ENCODE results near the gene ZNF579. TPM values are rescaled to one million over a fixed set of nuclear protein-coding genes. Genes with fewer than 3 reads are reported as not detected.

ZNF579 gene
- polyA plus RNA-seq, 1 donor from 2014 or later, result 7.4 TPM

DNA sequence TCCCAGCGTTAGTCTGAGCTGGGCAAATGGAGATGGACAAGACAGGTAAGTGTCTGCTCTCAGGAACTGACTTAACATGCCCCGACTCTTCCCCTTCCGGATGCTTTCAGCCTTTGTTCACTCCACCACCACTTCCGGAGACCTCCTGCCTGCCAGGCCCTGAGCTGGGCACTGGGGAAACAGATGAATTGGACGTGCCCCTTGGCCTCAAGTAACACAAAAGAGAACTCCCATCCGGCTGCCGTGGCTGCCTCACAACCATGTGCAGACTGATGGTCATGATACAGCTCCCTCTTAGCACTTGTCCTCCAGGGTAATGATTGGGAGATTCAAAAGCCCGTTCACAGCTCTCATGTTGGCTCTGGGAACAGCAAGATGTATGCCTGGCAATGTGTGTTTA is 36.8 kb upstream of the ZNF579 start:
- H3K9ac ChIP-seq (ENCODE audit: low read length), result no peak overlapping the region
- no peak overlapping the region for H3K4me2 ChIP-seq (ENCODE audit: low read length)
- H3K4me3 ChIP-seq (ENCODE audit: low read length), result no peak overlapping the region
- TF ChIP-seq CTCF (IDR thresholded peaks at IDR 0.05; ENCODE audit: poor library complexity, severe bottlenecking), result no peak
- TF ChIP-seq POLR2AphosphoS5 (IDR thresholded peaks at IDR 0.05), result no peak
- TF ChIP-seq TAF1 (IDR thresholded peaks at IDR 0.05; ENCODE audit: low read depth), result no peak
- TF ChIP-seq SMC3 (conservative IDR thresholded peaks at IDR 0.05; ENCODE audit: poor library complexity), result no peak
- no peak for TF ChIP-seq MXI1 (conservative IDR thresholded peaks at IDR 0.05; ENCODE audit: poor library complexity, severe bottlenecking)
- no peak for TF ChIP-seq REST (IDR thresholded peaks at IDR 0.05; ENCODE audit: borderline replicate concordance)
- TF ChIP-seq EP300 (conservative IDR thresholded peaks at IDR 0.05; ENCODE audit: poor library complexity, severe bottlenecking), result no peak
- TF ChIP-seq EZH2 (IDR thresholded peaks at IDR 0.05; ENCODE audit: borderline replicate concordance, insufficient read depth, low read length, poor library complexity, severe bottlenecking), result no peak
- TF ChIP-seq RAD21 (conservative IDR thresholded peaks at IDR 0.05), result no peak
- H3K9me2 ChIP-seq (ENCODE audit: insufficient read depth, low read length), result no peaks in the 10 kb centered on the region
- H3K79me2 ChIP-seq (replicated peaks; ENCODE audit: insufficient read depth, low read length), result no peaks in the 10 kb centered on the region
- H3K9me3 ChIP-seq (ENCODE audit: low read length), result no peaks in the 10 kb centered on the region
- H3K36me3 ChIP-seq (ENCODE audit: insufficient read depth, low read length), result no peaks in the 10 kb centered on the region
- no peaks in the 10 kb centered on the region for H3F3A ChIP-seq (ENCODE audit: insufficient read depth, low read length, poor library complexity, severe bottlenecking)
- no peak overlapping the region for H3K27ac ChIP-seq (ENCODE audit: low read length)
- H2AFZ ChIP-seq (ENCODE audit: low read depth, low read length), result no peak overlapping the region
- no peaks in the 10 kb centered on the region for H3K27me3 ChIP-seq (ENCODE audit: insufficient read depth, low read depth, low read length)
- no peaks in the 10 kb centered on the region for H4K20me1 ChIP-seq (ENCODE audit: insufficient read depth)

DNA sequence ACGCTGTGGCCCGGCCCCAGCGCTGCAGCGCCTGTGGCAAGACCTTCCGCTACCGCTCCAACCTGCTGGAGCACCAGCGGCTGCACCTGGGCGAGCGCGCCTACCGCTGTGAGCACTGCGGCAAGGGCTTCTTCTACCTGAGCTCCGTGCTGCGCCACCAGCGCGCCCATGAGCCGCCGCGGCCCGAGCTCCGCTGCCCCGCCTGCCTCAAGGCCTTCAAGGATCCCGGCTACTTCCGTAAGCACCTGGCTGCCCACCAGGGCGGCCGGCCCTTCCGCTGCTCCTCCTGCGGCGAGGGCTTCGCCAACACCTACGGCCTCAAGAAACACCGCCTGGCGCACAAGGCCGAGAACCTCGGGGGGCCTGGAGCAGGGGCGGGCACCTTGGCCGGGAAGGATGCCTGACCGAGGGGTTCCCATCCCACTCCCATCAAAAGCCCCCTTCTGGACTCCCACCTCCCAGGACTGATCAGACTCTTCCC is 35.8 kb upstream of the ZNF579 start:
- H3K9ac ChIP-seq (ENCODE audit: low read length), result no peak overlapping the region
- H3K36me3 ChIP-seq (ENCODE audit: insufficient read depth, low read length), result no peaks in the 10 kb centered on the region
- H3K9me2 ChIP-seq (ENCODE audit: insufficient read depth, low read length), result no peaks in the 10 kb centered on the region
- H2AFZ ChIP-seq (ENCODE audit: low read depth, low read length), result no peak overlapping the region
- H3K79me2 ChIP-seq (replicated peaks; ENCODE audit: insufficient read depth, low read length), result no peaks in the 10 kb centered on the region
- no peaks in the 10 kb centered on the region for H3K9me3 ChIP-seq (ENCODE audit: low read length)
- TF ChIP-seq SMC3 (conservative IDR thresholded peaks at IDR 0.05; ENCODE audit: poor library complexity), result no peak
- TF ChIP-seq CTCF (IDR thresholded peaks at IDR 0.05; ENCODE audit: poor library complexity, severe bottlenecking), result no peak
- TF ChIP-seq EZH2 (IDR thresholded peaks at IDR 0.05; ENCODE audit: borderline replicate concordance, insufficient read depth, low read length, poor library complexity, severe bottlenecking), result no peak
- TF ChIP-seq RAD21 (conservative IDR thresholded peaks at IDR 0.05), result no peak
- no peak for TF ChIP-seq MXI1 (conservative IDR thresholded peaks at IDR 0.05; ENCODE audit: poor library complexity, severe bottlenecking)
- no peak for TF ChIP-seq POLR2AphosphoS5 (IDR thresholded peaks at IDR 0.05)
- no peak for TF ChIP-seq TAF1 (IDR thresholded peaks at IDR 0.05; ENCODE audit: low read depth)
- no peak for TF ChIP-seq EP300 (conservative IDR thresholded peaks at IDR 0.05; ENCODE audit: poor library complexity, severe bottlenecking)
- no peak for TF ChIP-seq REST (IDR thresholded peaks at IDR 0.05; ENCODE audit: borderline replicate concordance)
- no peak overlapping the region for H3K4me2 ChIP-seq (ENCODE audit: low read length)
- H3F3A ChIP-seq (ENCODE audit: insufficient read depth, low read length, poor library complexity, severe bottlenecking), result no peaks in the 10 kb centered on the region
- H3K27ac ChIP-seq (ENCODE audit: low read length), result no peak overlapping the region
- no peaks in the 10 kb centered on the region for H4K20me1 ChIP-seq (ENCODE audit: insufficient read depth)
- H3K27me3 ChIP-seq (ENCODE audit: insufficient read depth, low read depth, low read length), result no peaks in the 10 kb centered on the region
- H3K4me3 ChIP-seq (ENCODE audit: low read length), result no peak overlapping the region

Measured in neural cell (in vitro differentiated cells).